DOHH2 (cell line): ENCODE data around the gene FABP1.

Source experiments
- CTCF ChIP-seq: fragments of 200-600 bp; sonication (generic); IDR thresholded peaks from one replicate; pipeline ENCODE4 v1.5.1; 2014; ENCODE audit warnings: antibody characterized with exemption, mild to moderate bottlenecking, low read depth, low read length; ENCODE audit not compliant: poor library complexity, severe bottlenecking
- EZH2phosphoT487 ChIP-seq: fragments of 200-600 bp; sonication (generic); IDR thresholded peaks from 2 replicates; pipeline ENCODE4 v1.6.1; 2017; ENCODE audit warnings: borderline replicate concordance, mild to moderate bottlenecking, antibody characterized with exemption, low read length, moderate library complexity, mixed read lengths

- TF ChIP-seq CTCF, result no peak
- TF ChIP-seq EZH2phosphoT487, result no peak
Measured at GRCh38 chr2:88097891-88098557, 29.8 kb downstream of the FABP1 start.
